ENCODE data around the gene PDE1A. TPM values are rescaled to one million over a fixed set of nuclear protein-coding genes. Genes with fewer than 3 reads are reported as not detected.

The PDE1A gene
- total and polyA plus RNA-seq, 10 of the 15 experiments (the other 5 are each of a cell fraction or from before 2014, with no cell fraction given) = 1.1 TPM; not detected in 9

DNA sequence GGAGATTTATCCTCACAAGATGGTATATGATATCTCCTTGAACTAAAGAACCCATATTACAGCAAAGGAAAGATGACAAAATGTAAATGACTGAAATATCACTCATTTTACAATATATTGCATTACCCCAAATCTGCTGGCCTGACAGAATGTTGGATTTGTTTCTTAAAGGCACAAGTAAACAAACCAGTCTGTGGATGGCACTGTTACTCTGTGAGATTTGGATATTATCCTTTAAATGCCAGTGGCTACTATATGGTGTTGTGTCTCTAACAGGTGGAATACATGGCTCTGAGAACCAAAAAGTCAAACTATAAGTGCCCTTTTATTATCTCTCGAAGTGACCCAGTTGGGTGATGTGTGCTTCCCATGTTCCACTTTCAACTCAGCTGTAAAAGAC is 125.7 kb downstream of the PDE1A start (continued):
- TF ChIP-seq EP300 (IDR thresholded peaks at IDR 0.05; ENCODE audit: borderline replicate concordance in 1 of 2, control insufficient read depth in 1 of 2, low read depth in 2 of 2, low read length in 2 of 2) = no peak
- TF ChIP-seq CREB1 (IDR thresholded peaks at IDR 0.05; ENCODE audit: low read depth) = no peak
- TF ChIP-seq, protein P1, sequence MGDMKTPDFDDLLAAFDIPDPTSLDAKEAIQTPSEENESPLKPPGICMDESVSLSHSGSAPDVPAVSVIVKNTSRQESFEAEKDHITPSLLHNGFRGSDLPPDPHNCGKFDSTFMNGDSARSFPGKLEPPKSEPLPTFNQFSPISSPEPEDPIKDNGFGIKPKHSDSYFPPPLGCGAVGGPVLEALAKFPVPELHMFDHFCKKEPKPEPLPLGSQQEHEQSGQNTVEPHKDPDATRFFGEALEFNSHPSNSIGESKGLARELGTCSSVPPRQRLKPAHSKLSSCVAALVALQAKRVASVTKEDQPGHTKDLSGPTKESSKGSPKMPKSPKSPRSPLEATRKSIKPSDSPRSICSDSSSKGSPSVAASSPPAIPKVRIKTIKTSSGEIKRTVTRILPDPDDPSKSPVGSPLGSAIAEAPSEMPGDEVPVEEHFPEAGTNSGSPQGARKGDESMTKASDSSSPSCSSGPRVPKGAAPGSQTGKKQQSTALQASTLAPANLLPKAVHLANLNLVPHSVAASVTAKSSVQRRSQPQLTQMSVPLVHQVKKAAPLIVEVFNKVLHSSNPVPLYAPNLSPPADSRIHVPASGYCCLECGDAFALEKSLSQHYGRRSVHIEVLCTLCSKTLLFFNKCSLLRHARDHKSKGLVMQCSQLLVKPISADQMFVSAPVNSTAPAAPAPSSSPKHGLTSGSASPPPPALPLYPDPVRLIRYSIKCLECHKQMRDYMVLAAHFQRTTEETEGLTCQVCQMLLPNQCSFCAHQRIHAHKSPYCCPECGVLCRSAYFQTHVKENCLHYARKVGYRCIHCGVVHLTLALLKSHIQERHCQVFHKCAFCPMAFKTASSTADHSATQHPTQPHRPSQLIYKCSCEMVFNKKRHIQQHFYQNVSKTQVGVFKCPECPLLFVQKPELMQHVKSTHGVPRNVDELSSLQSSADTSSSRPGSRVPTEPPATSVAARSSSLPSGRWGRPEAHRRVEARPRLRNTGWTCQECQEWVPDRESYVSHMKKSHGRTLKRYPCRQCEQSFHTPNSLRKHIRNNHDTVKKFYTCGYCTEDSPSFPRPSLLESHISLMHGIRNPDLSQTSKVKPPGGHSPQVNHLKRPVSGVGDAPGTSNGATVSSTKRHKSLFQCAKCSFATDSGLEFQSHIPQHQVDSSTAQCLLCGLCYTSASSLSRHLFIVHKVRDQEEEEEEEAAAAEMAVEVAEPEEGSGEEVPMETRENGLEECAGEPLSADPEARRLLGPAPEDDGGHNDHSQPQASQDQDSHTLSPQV (IDR thresholded peaks at IDR 0.05) = no peak
- TF ChIP-seq MXI1 (IDR thresholded peaks at IDR 0.05; ENCODE audit: low read depth, low read length) = no peak
- TF ChIP-seq NFIC (IDR thresholded peaks at IDR 0.05; ENCODE audit: low read depth, low read length) = no peak
- no peak for TF ChIP-seq CHD1 (IDR thresholded peaks at IDR 0.05; ENCODE audit: low read depth, low read length)

DNA sequence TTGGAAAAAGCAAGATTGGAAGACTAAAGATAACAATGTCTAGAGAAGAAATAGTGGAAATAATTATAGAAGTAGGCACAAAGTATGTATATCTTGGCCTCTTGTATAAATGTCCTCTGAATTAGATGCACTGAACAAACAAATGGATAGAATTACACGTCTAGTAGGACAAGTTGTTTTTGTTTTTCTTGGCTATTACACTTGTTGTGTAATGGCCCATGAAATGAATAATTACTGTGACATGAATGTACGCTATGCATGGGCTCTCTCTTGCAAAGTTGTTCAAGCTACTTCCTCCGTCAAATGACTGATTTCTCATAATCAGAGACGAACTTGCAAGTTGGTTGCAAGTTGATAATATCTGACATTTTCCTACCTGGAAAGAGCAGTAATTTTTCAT is 126.2 kb downstream of the PDE1A start:
- H3K4me2 ChIP-seq (ENCODE audit: control insufficient read depth, insufficient read depth) = no peak overlapping the region
- BruUV-seq (replicated peaks) = no TSS peak
- H3K9me3 ChIP-seq (replicated peaks; ENCODE audit: control insufficient read depth, insufficient read depth, low read length) = no peaks in the 10 kb centered on the region
- no peak overlapping the region for H3K9ac ChIP-seq (ENCODE audit: control insufficient read depth, insufficient read depth, low read length)
- H3K4me3 ChIP-seq = no peak overlapping the region
- intact Hi-C loops (cut with micrococcal nuclease; ENCODE audit: unreplicated experiment) = no loop called here
- H3K36me3 ChIP-seq (ENCODE audit: control insufficient read depth in 2 of 2, insufficient read depth in 2 of 2, low read length in 1 of 2) = no peaks in the 10 kb centered on the region
- FAIRE-seq (no peak), ATAC-seq (no peak), DNase-seq (ENCODE audit: low read depth, low spot score) (no peak)
- CTCF ChIA-PET = no interaction called here
- H4K20me1 ChIP-seq (ENCODE audit: control insufficient read depth, insufficient read depth) = no peaks in the 10 kb centered on the region
- no peak overlapping the region for H3K27ac ChIP-seq (ENCODE audit: control insufficient read depth, insufficient read depth)
- in situ Hi-C loops (cut with MboI) = no loop called here
- H2AFZ ChIP-seq (ENCODE audit: control insufficient read depth, low read depth, low read length) = no peak overlapping the region
- no peaks in the 10 kb centered on the region for H3K27me3 ChIP-seq (replicated peaks in 1 of 2; ENCODE audit: control insufficient read depth in 2 of 2, insufficient read depth in 2 of 2, low read length in 1 of 2)
- no peaks in the 10 kb centered on the region for H3K79me2 ChIP-seq (ENCODE audit: control insufficient read depth, insufficient read depth, low read length)
- RAD21 ChIA-PET (ENCODE audit: unreplicated experiment) = no interaction called here
- no peaks in the 10 kb centered on the region for H3K4me1 ChIP-seq (ENCODE audit: control insufficient read depth, insufficient read depth, low read length)
- TF ChIP-seq GABPA (IDR thresholded peaks at IDR 0.05; ENCODE audit: low read depth) = no peak
- no peak for TF ChIP-seq SP1 (IDR thresholded peaks at IDR 0.05; ENCODE audit: low read depth, low read length)
- 25% methylated on average over 4 of the region's 4 CpGs for WGBS (ENCODE audit: insufficient coverage, insufficient replicate concordance, low lambda C conversion rate, missing lambda C conversion rate)
- SMC1A ChIA-PET (ENCODE audit: uncharacterized antibody, unreplicated experiment) = no interaction called here
- POLR2A ChIA-PET = no interaction called here

Measured in GM12878 (cell line).